ENCODE results near the gene LPCAT3. TPM values are rescaled to one million over a fixed set of nuclear protein-coding genes. Genes with fewer than 3 reads are reported as not detected.

Gene LPCAT3
- polyA plus RNA-seq, 3 donors from 2014 or later: 18.4 to 39.2 (median 34.8) TPM

DNA sequence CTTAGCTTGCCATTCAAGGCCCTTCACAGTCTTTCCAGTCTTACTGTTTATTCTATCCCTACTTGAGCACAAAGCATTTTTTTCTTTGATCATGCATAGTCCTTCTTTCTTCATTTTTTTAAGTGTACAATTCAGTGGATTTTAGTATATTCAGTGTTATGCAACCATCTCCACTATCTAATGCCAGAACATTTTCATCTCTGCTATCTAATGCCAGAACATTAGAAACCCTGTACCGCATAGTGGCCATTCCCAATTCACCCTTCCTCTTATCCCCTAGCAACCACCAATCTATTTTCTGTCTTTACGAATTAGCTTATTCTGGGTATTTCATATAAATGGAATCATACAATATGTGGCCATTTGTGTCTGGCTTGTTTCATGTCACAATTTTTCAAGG is 13.4 kb downstream of the LPCAT3 start:
- Mint-ChIP-seq H3K27me3 (ENCODE audit: low read depth in 3 of 3) (no peaks in the 10 kb centered on the region), H3K27ac (no peak overlapping the region), H3K36me3 (peaks cover 0 to 9% (median 0%) of the 10 kb centered on the region in 3 donors), H3K4me1 (peaks cover 2 to 5% of the 10 kb centered on the region in 2 donors), H3K4me3 (no peak overlapping the region), H3K9me3 (no peaks in the 10 kb centered on the region)
- DNase-seq: no peak

DNA sequence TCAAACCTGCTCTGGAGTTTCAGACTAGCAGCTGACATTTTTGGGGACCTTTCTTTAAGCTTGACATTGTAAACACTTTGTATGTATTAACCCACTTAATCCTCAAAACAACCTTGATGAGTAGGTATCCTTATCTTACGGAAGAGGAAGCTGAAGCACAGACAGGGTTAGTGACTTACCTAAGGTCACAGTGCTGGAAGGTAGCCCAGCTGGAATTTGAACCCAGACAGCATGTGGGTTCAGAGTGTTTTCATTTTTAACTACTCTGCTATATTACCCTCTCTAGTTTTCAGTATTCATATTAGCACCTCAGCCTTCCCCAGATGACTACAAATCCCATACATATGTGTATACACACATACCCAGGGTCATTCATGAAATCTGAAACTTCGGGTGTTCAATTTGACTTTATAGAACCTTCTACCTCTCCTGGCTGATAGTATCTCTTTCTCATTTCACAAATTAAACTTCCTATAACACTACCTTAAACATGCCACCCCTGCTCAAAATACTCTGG is 13.9 kb downstream of the LPCAT3 start:
- no peak for DNase-seq
- H3K27ac Mint-ChIP-seq: no peak overlapping the region
- no peaks in the 10 kb centered on the region for H3K9me3 Mint-ChIP-seq
- no peak overlapping the region for H3K4me3 Mint-ChIP-seq
- peaks cover 2 to 5% of the 10 kb centered on the region in 2 donors for H3K4me1 Mint-ChIP-seq
- no peaks in the 10 kb centered on the region for H3K27me3 Mint-ChIP-seq (ENCODE audit: low read depth in 3 of 3)
- H3K36me3 Mint-ChIP-seq: peaks cover 0 to 9% (median 0%) of the 10 kb centered on the region in 3 donors

DNA sequence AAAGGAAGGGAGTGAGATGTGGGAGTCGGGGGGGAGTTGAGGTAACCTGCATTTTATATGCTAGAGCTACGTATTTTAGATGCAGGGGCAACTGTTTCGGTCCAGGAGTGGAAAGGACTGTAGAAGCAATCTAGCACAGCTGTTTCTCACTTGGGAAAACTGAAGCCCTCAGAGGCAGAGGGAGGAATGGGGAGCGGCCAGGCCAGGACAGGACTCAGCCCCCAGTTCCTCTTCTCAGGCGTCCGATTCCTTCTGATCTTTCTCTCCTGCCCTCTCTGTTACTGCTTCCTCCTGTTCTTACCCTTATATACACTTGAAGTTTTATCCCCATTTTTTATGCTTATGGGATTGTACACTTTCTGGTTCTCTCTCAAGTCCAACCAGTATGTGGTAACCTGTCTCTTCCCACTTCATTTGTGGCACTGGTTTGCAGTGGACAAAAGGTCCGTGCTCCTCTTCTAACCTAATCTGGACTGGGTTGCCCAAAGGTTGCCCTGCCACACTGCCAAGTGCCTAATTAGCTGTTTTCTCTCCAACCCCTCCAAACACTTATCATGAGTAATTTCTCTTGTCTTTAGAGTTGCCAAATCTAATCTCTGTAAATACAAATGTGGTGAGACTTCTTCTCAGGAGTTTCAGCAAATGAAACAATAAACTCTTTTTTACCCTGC is 16.2 kb downstream of the LPCAT3 start:
- H3K4me3 Mint-ChIP-seq: no peak overlapping the region
- H3K27ac Mint-ChIP-seq: peak overlapping the region in 1 of 6 donors; percentile 58
- H3K9me3 Mint-ChIP-seq: no peaks in the 10 kb centered on the region
- peaks cover 0 to 5% of the 10 kb centered on the region in 2 donors for H3K4me1 Mint-ChIP-seq
- H3K27me3 Mint-ChIP-seq (ENCODE audit: low read depth in 3 of 3): no peaks in the 10 kb centered on the region
- H3K36me3 Mint-ChIP-seq: peaks cover 0 to 14% (median 0%) of the 10 kb centered on the region in 3 donors
- DNase-seq: no peak

DNA sequence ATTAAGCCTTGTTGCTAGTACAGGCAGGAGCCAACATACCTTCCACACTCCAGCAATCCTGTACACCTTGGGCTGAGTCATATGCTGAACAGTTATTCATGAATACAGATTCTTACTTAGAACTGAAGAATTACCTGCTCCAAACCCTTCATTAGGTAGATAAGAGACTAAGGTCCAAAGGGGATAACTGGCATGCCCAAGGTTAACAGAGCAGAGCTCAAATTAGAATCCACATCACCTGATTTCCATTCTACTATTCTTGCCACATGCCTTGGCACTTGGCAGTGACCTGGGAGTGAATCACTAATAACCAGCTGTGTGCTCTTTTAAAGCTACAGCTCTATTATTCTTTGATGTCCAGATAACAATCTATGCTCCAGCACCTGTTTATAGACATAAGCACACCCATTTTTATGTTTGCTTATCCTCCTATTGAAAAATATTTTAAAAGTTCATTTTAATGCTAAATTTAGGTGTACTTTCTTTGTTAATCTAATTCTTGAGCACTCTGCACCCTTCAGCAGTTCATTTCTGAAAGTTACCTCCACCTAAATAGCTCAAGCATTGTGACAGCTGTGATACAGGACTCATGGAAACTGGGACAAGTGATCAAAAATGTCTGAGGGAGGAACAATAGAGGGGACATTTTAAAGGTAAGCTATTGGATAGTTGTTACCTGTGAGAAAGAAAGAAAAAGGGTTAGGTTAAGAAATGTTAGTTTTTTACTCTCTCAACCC is 19.4 kb downstream of the LPCAT3 start:
- H3K9me3 Mint-ChIP-seq: no peaks in the 10 kb centered on the region
- H3K27me3 Mint-ChIP-seq (ENCODE audit: low read depth in 3 of 3): no peaks in the 10 kb centered on the region
- no peak overlapping the region for H3K27ac Mint-ChIP-seq
- no peak overlapping the region for H3K4me3 Mint-ChIP-seq
- DNase-seq: no peak
- H3K4me1 Mint-ChIP-seq: peaks cover under 1 to 5% of the 10 kb centered on the region in 2 donors
- H3K36me3 Mint-ChIP-seq: peaks cover 8 to 19% (median 13%) of the 10 kb centered on the region in 3 donors

DNA sequence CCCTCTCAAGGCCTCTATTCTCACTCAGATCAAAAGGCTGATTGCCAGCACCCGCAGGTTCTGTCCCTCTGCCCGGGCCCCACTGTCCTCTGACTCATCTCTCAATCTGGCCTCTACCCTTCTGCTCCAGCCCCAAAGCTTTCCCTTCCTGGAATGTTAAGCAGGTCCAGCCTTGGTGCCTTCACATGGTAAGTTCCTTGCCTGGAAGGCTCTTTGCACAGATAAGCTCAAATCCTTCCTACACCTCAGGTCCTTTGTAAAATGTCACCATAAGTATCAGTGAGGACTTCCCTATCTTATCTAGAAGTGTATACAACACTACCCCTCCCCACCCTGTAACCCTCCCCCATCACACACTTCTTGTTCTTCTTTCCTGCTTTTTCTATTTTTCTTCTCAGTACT is 22.2 kb downstream of the LPCAT3 start:
- Mint-ChIP-seq H3K4me1 (peaks cover 0 to 5% of the 10 kb centered on the region in 2 donors), H3K4me3 (no peak overlapping the region), H3K27me3 (ENCODE audit: low read depth in 3 of 3) (no peaks in the 10 kb centered on the region), H3K9me3 (no peaks in the 10 kb centered on the region), H3K27ac (peak overlapping the region in 1 of 6 donors; percentile 31), H3K36me3 (peaks cover 8 to 13% (median 13%) of the 10 kb centered on the region in 3 donors)
- DNase-seq: no peak

DNA sequence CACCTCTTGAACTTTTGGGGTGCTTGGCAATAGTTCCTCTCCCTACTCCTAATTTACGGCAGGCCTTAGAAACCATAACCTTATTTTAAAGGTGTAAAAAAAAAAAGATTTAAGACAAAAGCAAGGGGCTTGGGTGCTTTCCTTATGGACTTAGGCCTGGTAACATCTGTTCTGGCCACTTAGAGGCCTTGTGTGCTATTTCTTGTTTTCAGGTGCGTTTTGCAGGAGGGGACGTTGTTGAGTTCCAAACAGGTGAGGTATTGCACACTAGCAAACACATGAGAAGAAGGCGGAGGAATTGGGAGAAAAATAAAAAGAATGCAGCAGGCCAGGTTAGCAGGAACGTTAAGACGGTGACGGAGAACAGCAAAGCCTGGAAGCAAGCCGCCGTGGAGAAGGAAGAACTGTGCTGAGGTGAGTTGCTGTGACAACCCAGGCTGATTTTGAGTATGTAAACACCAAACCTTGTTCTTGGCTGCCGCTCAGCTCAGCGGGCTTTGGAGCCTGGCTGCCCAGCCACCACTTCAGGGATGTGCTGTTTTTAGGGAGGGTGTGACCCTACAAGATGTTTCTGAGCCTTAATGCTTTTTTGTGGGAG is 30.2 kb downstream of the LPCAT3 start:
- Mint-ChIP-seq H3K4me3 (no peak overlapping the region), H3K36me3 (peaks cover 0 to 5% (median 3%) of the 10 kb centered on the region in 3 donors), H3K9me3 (no peaks in the 10 kb centered on the region), H3K27me3 (ENCODE audit: low read depth in 3 of 3) (peaks cover 0 to 2% (median 0%) of the 10 kb centered on the region in 3 donors), H3K4me1 (no peaks in the 10 kb centered on the region), H3K27ac (peak overlapping the region in 1 of 6 donors; percentile 71)
- no peak for DNase-seq

DNA sequence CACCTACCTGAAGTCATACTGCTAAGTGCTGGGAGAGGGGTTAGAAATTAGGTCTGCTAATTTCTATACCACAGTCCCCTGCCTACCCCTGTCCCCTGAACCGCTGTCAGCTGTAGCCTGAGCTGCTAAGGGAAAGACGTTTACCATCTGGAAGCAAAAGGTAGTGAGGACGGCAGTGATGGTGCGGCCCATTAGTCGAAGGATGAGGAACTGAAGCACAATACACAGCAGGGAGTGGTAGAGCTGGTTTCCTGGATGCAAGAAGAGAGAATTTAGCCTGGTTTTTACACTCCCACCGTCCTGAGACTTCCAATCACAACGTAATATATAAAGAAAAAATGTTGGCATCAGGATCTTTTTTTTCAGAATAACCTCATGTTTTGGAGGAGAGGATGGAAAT is 35.7 kb downstream of the LPCAT3 start:
- DNase-seq: no peak
- no peaks in the 10 kb centered on the region for H3K9me3 Mint-ChIP-seq
- H3K4me1 Mint-ChIP-seq: peaks cover 0 to 2% of the 10 kb centered on the region in 2 donors
- H3K27me3 Mint-ChIP-seq (ENCODE audit: low read depth in 3 of 3): peaks cover 0 to 2% (median 0%) of the 10 kb centered on the region in 3 donors
- H3K36me3 Mint-ChIP-seq: peaks cover 0 to 26% (median 15%) of the 10 kb centered on the region in 3 donors
- H3K27ac Mint-ChIP-seq: peak overlapping the region in 1 of 6 donors; percentile 16
- no peak overlapping the region for H3K4me3 Mint-ChIP-seq

DNA sequence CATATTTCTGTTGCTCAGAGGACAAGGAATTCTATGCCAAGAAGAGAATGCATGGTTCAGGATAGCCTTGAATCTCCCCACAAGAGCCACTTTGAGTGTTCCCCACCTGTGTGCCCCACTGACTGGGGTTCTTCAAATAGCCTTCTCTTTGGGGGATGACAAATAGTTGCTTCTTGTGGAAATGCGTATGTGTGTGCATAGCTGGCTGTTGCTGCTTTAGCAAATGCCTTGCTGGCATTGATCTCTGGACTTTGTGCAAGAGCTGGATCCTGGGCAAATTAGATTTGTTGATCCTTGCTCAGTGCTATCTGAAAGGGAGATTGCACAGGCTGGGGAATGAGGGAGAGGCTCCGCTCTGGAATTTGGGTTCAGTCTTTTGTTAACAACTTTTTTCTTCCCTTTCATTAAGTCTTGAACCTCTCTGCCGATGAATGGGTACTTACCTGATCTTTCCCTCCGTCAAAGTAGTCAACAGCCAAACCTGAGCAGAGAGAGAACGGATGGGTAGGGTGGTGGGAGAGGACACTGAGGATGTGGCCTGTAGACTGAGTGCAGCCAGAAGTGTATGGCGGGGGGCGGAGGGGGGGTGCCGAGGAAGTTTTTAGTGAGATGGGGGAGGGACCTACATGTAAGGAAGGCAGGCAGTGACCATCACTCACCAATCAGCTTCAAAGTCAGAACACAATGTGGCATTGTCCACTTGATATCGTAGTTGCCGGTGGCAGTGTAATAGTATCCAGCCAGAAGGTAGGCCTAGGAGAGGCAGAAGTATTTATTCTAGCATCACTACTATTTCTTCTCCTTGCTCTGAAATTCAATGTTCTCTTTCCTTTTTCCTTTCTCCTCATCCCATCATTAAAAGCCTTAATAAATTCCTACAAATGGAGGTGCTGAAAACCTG is 36.9 kb downstream of the LPCAT3 start:
- DNase-seq: no peak
- peaks cover 0 to 2% of the 10 kb centered on the region in 2 donors for H3K4me1 Mint-ChIP-seq
- H3K27me3 Mint-ChIP-seq (ENCODE audit: low read depth in 3 of 3): peaks cover 0 to 2% (median 0%) of the 10 kb centered on the region in 3 donors
- peak overlapping the region in 1 of 6 donors; percentile 4 for H3K27ac Mint-ChIP-seq
- H3K36me3 Mint-ChIP-seq: peaks cover 4 to 28% (median 19%) of the 10 kb centered on the region in 3 donors
- H3K4me3 Mint-ChIP-seq: no peak overlapping the region
- H3K9me3 Mint-ChIP-seq: no peaks in the 10 kb centered on the region

DNA sequence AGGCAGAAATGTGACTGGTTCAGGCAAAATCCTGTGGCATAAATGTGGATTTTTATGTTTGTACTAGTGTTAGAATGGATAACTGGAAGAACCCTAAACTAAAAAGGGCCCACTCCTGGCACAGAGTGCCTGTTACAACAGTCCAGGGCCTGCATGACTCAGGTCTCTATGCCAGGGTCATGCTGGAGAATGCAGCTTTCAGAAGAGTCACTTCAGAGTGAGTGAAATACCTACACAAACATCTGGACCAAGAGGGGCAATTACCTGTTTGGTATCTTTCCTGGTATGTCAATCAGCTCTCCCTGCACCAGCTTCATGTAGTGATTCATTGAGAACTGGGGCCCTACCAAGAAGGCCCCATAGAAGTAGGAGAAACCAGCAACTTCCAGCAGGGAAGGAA is 37.5 kb downstream of the LPCAT3 start:
- peak overlapping the region in 1 of 6 donors; percentile 4 for H3K27ac Mint-ChIP-seq
- no peak overlapping the region for H3K4me3 Mint-ChIP-seq
- H3K9me3 Mint-ChIP-seq: no peaks in the 10 kb centered on the region
- peaks cover 0 to 2% (median 0%) of the 10 kb centered on the region in 3 donors for H3K27me3 Mint-ChIP-seq (ENCODE audit: low read depth in 3 of 3)
- H3K4me1 Mint-ChIP-seq: peaks cover 0 to 2% of the 10 kb centered on the region in 2 donors
- DNase-seq: no peak
- H3K36me3 Mint-ChIP-seq: peaks cover 4 to 33% (median 23%) of the 10 kb centered on the region in 3 donors

DNA sequence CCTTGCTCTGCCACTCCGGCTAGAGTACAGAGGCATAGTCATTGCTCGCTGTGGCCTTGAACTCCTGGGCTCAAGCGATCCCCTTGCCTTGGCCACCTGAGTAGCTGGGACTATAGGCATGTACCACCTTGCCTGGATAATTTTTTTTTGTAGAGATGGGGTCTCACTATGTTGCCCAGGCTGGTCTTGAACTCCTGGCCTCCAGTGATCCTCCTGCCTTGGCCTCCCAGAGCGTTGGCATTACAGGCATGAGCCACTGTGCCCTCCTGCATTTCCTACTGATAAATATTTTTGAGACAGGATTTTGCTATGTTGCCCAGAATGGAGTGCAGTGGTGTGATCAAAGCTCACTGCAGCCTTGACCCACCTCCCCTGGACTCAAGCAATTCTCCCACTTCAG is 38.2 kb downstream of the LPCAT3 start:
- peaks cover 0 to 2% of the 10 kb centered on the region in 2 donors for H3K4me1 Mint-ChIP-seq
- H3K36me3 Mint-ChIP-seq: peaks cover 4 to 40% (median 25%) of the 10 kb centered on the region in 3 donors
- peaks cover 0 to 3% (median 0%) of the 10 kb centered on the region in 3 donors for H3K27me3 Mint-ChIP-seq (ENCODE audit: low read depth in 3 of 3)
- no peak overlapping the region for H3K4me3 Mint-ChIP-seq
- H3K9me3 Mint-ChIP-seq: no peaks in the 10 kb centered on the region
- no peak for DNase-seq
- H3K27ac Mint-ChIP-seq: peak overlapping the region in 1 of 6 donors; percentile 60

DNA sequence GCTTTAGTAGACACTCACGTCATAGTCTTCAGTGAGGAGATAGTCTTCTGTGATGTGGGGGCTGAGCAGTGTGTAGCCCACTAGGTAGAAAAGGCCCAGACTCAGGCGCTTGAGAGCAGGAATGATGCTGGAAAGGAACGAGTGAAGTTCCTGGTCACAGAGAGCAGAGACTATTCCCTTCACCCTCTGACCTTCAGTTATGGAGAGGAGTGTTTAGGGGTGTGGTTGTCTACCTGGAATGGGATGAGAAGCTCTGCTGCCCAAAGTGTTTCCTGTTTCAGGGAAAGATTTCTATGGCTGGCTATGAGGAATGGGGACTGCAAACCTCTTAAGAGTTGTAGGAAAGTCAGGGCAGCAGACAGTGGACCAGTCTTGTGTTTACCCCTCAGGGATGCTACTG is 38.8 kb downstream of the LPCAT3 start:
- Mint-ChIP-seq H3K4me3 (no peak overlapping the region), H3K36me3 (peaks cover 4 to 41% (median 25%) of the 10 kb centered on the region in 3 donors), H3K27me3 (ENCODE audit: low read depth in 3 of 3) (peaks cover 0 to 4% (median 0%) of the 10 kb centered on the region in 3 donors), H3K27ac (peak overlapping the region in 1 of 6 donors; percentile 58), H3K9me3 (no peaks in the 10 kb centered on the region), H3K4me1 (peaks cover 0 to 2% of the 10 kb centered on the region in 2 donors)
- no peak for DNase-seq

DNA sequence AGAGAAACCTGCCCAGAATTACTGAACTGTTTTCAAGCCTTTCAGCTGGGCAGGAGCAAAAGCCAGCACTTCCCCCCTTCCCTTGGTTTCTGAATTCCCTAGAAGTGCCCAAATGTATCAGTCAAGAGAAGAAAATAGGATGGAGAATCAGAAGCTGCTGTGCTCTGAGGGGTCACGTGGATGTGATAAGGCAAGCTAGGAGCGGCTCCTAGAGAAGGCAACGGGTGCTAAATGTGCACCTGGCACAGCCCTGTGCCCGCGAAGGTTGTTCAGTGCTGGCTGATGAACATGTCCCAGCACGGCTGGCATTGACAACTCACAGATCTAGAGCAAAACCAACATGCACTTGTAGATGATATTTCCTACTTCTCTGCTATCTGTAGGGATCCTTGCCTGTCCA is 39.3 kb downstream of the LPCAT3 start:
- no peak for DNase-seq
- peaks cover 4 to 41% (median 25%) of the 10 kb centered on the region in 3 donors for H3K36me3 Mint-ChIP-seq
- H3K4me1 Mint-ChIP-seq: peaks cover 0 to 2% of the 10 kb centered on the region in 2 donors
- H3K9me3 Mint-ChIP-seq: no peaks in the 10 kb centered on the region
- H3K27me3 Mint-ChIP-seq (ENCODE audit: low read depth in 3 of 3): peaks cover 0 to 4% (median 0%) of the 10 kb centered on the region in 3 donors
- H3K27ac Mint-ChIP-seq: peak overlapping the region in 2 of 6 donors; percentile 12 to 58
- H3K4me3 Mint-ChIP-seq: no peak overlapping the region

DNA sequence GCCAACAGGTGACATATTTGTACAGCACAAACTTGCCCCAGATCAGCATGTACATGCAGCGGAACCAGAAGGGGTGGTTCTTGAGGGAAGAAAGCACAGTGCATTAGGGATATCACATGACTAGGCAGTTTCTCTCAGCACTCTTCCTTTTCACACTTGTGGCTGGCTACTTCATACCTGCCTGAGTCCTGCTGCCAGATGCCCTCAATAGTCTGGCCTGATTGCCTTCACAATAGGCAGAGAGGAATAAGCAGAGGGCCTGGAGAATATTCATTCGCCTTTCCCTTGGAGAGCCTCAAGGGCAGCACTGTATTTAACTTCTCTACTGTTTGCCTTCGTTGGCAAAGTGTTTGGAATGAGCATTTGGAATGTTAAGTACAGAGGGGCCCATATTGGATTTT is 39.7 kb downstream of the LPCAT3 start:
- Mint-ChIP-seq H3K27me3 (ENCODE audit: low read depth in 3 of 3) (peaks cover 0 to 4% (median 0%) of the 10 kb centered on the region in 3 donors), H3K4me1 (peaks cover 0 to 5% of the 10 kb centered on the region in 2 donors), H3K36me3 (peaks cover 4 to 41% (median 25%) of the 10 kb centered on the region in 3 donors), H3K9me3 (no peaks in the 10 kb centered on the region), H3K4me3 (no peak overlapping the region), H3K27ac (peak overlapping the region in 1 of 6 donors; percentile 11)
- no peak for DNase-seq
